Medulla oblongata (tissue), 1 donor: Measurements from ENCODE around the gene PTPRCAP.

Experiments
- DNase-seq: peaks from one replicate; pipeline ENCODE4 v3.0.0-alpha.2; 2015; ENCODE audit errors: extremely low spot score

Gene PTPRCAP

GRCh38 chr11:67423891-67424613 lies 13.4 kb downstream of the PTPRCAP start:
- no peak for DNase-seq

- no peak for DNase-seq
Observed at GRCh38 chr11:67423466-67423865, 14.0 kb downstream of the PTPRCAP start.

- DNase-seq: no peak
Observed at GRCh38 chr11:67422891-67423290, 14.6 kb downstream of the PTPRCAP start.

- DNase-seq: no peak
Observed at GRCh38 chr11:67421430-67422031, 16.0 kb downstream of the PTPRCAP start.

- DNase-seq: peak; percentile 90
Observed at GRCh38 chr11:67420646-67421429, 16.6 kb downstream of the PTPRCAP start.

GRCh38 chr11:67420147-67420645 lies 17.3 kb downstream of the PTPRCAP start:
- DNase-seq: no peak

GRCh38 chr11:67419325-67420049 lies 18.0 kb downstream of the PTPRCAP start:
- DNase-seq: no peak

GRCh38 chr11:67418476-67419281 lies 18.8 kb downstream of the PTPRCAP start:
- DNase-seq: no peak

GRCh38 chr11:67417425-67417824 lies 20.1 kb downstream of the PTPRCAP start:
- no peak for DNase-seq

- peak; percentile 44 for DNase-seq
Observed at GRCh38 chr11:67416416-67417335, 20.8 kb downstream of the PTPRCAP start.

- peak; percentile 55 for DNase-seq
Observed at GRCh38 chr11:67415501-67416304, 21.8 kb downstream of the PTPRCAP start, which contains the start of gene CARNS1. CARNS1 (plus strand) TSS chr11:67415678; CDS start chr11:67416200, 522 bp downstream.

GRCh38 chr11:67413266-67413849 lies 24.1 kb downstream of the PTPRCAP start:
- DNase-seq: no peak

- no peak for DNase-seq
Observed at GRCh38 chr11:67412495-67413179, 24.8 kb downstream of the PTPRCAP start.

- no peak for DNase-seq
Observed at GRCh38 chr11:67411785-67412152, 25.7 kb downstream of the PTPRCAP start.

GRCh38 chr11:67410984-67411784 lies 26.3 kb downstream of the PTPRCAP start:
- no peak for DNase-seq

GRCh38 chr11:67410369-67410831 lies 27.1 kb downstream of the PTPRCAP start:
- peak; percentile 96 for DNase-seq

GRCh38 chr11:67409781-67410368 lies 27.6 kb downstream of the PTPRCAP start:
- no peak for DNase-seq
